GM10248 (cell line): Measurements from ENCODE around the gene VRK3.
A peak's percentile ranks its signal among the peaks of the same experiment; 100 is the strongest.

ENCODE experiments used
- CTCF ChIA-PET: fragments of 300-600 bp; sonication (Branson Sonifier 250); formaldehyde crosslinking; extraction: SDS; loops from one replicate; lab custom pipeline; 2021; ENCODE audit warnings: antibody characterized with exemption; lab: Yijun Ruan, JAX
- POLR2A ChIA-PET: fragments of 350-650 bp; sonication (Branson Sonifier 250); formaldehyde crosslinking; extraction: SDS; loops from one replicate; lab custom pipeline; 2020; ENCODE audit warnings: antibody characterized with exemption; lab: Yijun Ruan, JAX
- DNase-seq: peaks from one replicate; pipeline ENCODE4 v3.0.0; 2012; ENCODE audit errors: extremely low spot score
- CTCF ChIP-seq: IDR thresholded peaks from 2 replicates; pipeline ENCODE4 v1.5.1; 2012; ENCODE audit warnings: mild to moderate bottlenecking, low read depth; ENCODE audit errors: extremely low read depth, missing control alignments, control extremely low read depth

VRK3 gene

GRCh38 chr19:50046649-50047503 is 21.7 kb upstream of the VRK3 start:
- POLR2A ChIA-PET: no interaction called here
- TF ChIP-seq CTCF: peak; percentile 32
- CTCF ChIA-PET: interaction anchor here (0.7 to 1.5 kb wide), 7 partner anchors 10 to 61 kb away, joined by 3 to 5 read pairs (median 3); partner anchors contain the start of gene VRK3
- DNase-seq: no peak

- no peak for DNase-seq
- CTCF ChIA-PET: no interaction called here
Observed at GRCh38 chr19:50044922-50045321, 19.8 kb upstream of the VRK3 start.

GRCh38 chr19:50043967-50044366 is 18.8 kb upstream of the VRK3 start:
- POLR2A ChIA-PET: no interaction called here
- CTCF ChIA-PET: no interaction called here
- TF ChIP-seq CTCF: no peak
- no peak for DNase-seq

More at GRCh38 chr19:50044922-50045321, 19.8 kb upstream of the VRK3 start:
- TF ChIP-seq CTCF: no peak
- POLR2A ChIA-PET: no interaction called here

GRCh38 chr19:50042363-50043024 is 17.3 kb upstream of the VRK3 start:
- TF ChIP-seq CTCF: no peak
- DNase-seq: no peak
- CTCF ChIA-PET: no interaction called here
- POLR2A ChIA-PET: no interaction called here

- no peak for DNase-seq
- ChIA-PET POLR2A (no interaction called here), CTCF (no interaction called here)
- no peak for TF ChIP-seq CTCF
Observed at GRCh38 chr19:50040967-50041366, 15.8 kb upstream of the VRK3 start.

- CTCF ChIA-PET: interaction anchor here (0.7 to 1.4 kb wide), 3 partner anchors 10 to 18 kb away, joined by 3 to 5 read pairs (median 4); no protein-coding TSS in a partner anchor
Observed at GRCh38 chr19:50039968-50040367, 14.8 kb upstream of the VRK3 start.

More at GRCh38 chr19:50039968-50040367, 14.8 kb upstream of the VRK3 start:
- DNase-seq: no peak
- no peak for TF ChIP-seq CTCF
- POLR2A ChIA-PET: interaction anchor here (0.6 kb wide), 1 partner anchor 16 kb away, joined by 3 read pairs; no protein-coding TSS in a partner anchor
